CD4-positive, alpha-beta T cell treated with Interleukin-1 beta for 1 hour (primary cell): ENCODE measurements around the gene FAM47E.
"Not testable (repeated sequence)": the region's sequence is repeated elsewhere in the genome, so short reads cannot be mapped to it uniquely, and the experiment has no call there.

Experiments used
- DNase-seq, 2 donors: peaks; one replicate each; pipeline ENCODE4 v3.0.0-alpha.2; 2020 to 2022

Gene FAM47E

DNA sequence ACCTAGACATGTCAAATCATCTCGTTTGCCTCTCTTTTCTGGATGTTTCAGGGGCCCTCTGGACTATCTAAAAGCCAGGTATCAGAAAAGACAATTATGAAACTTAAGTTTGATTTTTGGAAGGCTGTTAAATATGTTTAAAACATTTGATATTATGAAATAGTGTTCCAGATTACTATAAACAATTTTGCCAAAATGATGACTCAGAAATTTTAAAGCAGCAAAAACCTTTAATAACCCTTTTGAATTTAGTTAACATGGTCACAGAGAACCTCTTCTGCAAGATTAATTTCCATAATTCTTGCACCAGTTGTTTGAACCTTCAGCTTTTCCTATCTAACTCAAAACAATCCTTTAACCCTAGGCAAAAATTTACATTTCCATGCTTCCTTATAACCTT lies 18.8 kb upstream of the FAM47E start:
- DNase-seq = no peak

DNA sequence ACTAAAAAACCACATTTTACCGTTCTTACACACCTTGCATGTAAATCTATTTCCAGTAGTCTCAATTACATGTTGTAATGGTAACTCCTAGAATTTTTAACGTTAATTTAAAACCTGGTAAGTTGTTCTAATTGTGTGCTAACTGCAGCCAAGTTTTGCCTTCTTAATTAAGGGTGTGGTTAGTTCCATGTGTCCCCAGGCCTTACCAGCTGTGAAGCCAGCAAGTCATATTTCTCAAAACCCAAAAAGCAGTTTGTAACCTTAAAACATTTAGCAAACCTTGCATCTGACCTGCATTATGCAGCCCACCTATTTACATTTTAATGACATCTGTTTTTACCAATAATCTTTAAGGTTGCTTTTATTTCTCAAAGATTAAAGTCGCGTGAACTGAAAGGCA lies 18.4 kb upstream of the FAM47E start:
- DNase-seq = no peak

- no peak for DNase-seq
Observed at GRCh38 chr4:76233529-76233928, 18.0 kb upstream of the FAM47E start.

DNA sequence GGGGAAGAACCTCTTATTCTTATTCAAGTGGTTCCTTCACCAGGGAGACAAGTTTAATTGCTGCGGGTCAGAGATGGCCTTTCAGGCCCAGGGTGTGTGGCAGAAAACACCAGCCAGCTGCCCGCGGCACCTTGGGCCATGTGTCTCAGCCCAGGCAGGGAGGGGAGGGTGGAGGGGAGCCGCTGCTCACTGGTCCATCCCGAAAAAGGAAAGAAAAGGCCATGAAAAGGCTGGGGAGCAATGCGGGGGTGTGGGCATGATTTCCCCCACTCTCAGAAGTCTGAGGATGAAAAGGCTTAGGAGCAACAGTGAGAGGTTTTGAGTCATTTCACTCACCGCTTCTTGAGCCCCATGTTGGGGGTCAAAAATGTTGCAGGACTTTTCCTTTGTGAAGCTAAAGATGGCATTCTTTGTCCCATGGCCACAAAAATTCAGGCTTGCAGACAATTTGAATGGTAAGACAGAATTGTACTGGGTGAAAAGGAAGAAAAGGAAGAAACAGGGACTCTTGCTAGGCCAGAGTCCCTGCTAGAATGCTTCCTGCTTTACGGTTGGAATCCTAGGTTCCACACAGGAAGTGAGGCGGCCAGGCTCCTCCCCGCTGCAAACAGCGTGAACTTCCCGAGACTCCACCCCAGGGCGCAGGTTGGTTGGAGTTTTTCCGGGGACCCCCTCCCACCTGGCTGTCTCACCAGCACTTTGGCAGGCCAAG lies 17.4 kb upstream of the FAM47E start:
- DNase-seq = no peak

DNA sequence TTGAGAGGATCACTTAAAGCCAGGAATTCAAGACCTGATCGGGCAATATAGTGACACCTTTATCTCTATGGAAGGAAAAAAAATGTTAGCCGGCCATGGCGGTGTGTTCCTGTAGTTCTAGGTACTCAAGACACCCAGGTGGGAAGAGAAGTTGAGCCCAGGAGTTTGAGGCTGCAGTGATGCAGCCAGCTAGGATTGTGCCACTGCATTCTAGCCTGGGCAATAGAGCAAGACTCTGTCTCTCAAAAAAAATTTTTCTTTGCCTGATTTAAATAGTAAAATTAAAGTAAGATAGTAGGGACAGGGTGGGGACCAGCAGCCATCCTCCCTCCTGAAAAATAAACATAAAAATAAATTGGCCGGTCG lies 16.9 kb upstream of the FAM47E start:
- DNase-seq = no peak

- DNase-seq = no peak
Observed at GRCh38 chr4:76235407-76235806, 16.1 kb upstream of the FAM47E start.

DNA sequence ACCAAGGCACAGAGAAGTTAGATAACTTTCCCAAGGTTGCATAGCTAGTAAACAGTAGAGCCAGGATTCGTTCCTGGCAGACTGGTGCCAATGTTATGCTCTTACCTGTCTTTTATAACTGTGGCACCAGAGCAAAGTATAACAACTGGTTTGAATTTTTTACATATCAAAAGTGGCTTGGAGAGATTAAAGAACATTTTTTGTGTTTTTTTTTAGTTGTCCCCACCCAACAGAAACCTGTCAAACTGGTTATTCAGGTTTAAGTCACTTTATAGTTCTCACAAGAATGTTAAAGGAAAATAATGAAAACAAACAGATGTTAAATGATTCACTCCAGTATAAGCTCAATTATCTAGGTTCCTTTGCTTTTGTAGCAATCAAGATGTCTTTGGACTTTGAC lies 15.6 kb upstream of the FAM47E start:
- no peak for DNase-seq

DNA sequence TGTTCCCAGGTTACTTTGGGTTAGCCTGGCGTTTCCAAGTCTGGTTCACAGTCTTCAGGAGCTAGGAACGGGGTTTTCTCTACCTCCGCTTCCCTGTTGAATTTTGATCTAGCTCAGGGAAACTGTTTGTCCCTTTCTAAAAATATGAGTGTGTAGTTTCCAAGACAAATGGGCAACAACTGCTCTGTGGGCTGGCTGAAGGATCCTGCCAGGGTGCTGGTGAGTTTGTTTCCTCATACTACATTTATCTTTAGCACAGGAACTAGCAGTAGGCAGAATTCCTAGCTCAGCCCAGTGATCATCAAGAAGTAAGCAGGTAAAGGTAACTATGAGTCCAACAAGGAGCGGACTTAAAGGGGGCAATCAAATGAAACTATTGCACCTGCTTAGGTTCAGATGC lies 13.3 kb upstream of the FAM47E start:
- no peak for DNase-seq

DNA sequence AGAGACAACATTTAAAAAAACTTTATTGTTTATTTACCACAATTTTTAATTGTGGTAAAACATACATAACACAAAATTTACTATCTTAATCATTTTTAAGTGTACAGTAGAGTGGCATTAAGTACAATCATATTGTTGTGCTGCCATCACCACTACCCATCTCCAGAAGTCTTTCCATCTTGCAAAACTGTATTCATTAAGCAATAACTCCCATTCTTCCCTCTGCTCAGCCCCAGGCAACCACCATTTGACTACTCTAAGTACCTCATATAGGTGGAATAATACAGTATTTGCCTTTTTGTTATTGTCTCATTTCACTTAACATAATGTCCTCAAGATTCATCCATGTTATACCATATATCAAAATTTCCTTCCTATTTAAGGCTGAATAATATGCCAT lies 12.8 kb upstream of the FAM47E start:
- no peak for DNase-seq

GRCh38 chr4:76240236-76240635 lies 11.3 kb upstream of the FAM47E start:
- DNase-seq = no peak

- not testable (repeated sequence) for DNase-seq
Observed at GRCh38 chr4:76243877-76244276, 7.6 kb upstream of the FAM47E start.

DNA sequence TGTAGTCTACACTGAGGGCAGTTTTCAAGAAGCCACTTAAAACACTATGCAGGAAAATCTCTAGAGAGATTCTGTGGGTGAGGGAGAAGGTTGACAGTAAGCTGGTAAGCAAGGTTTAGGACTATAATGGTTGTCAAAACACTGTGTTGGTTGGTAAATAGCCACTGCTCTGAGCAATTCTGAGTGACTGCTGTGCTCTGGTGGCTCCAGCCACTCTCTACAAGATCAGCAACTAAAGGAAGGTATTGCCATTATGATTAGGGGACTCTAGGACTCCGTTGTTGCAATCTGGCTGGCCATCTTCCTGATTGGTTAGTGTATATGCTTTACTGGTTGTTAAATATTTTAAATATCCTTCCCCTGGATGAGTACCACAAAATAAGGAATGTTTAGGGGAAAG lies 5.5 kb upstream of the FAM47E start:
- no peak for DNase-seq

GRCh38 chr4:76246852-76247251 lies 4.7 kb upstream of the FAM47E start:
- no peak for DNase-seq

GRCh38 chr4:76250962-76251361 lies 559 bp upstream of the FAM47E start:
- DNase-seq = no peak

- no peak for DNase-seq
Observed at GRCh38 chr4:76252271-76252653, 741 bp downstream of the FAM47E start.

DNA sequence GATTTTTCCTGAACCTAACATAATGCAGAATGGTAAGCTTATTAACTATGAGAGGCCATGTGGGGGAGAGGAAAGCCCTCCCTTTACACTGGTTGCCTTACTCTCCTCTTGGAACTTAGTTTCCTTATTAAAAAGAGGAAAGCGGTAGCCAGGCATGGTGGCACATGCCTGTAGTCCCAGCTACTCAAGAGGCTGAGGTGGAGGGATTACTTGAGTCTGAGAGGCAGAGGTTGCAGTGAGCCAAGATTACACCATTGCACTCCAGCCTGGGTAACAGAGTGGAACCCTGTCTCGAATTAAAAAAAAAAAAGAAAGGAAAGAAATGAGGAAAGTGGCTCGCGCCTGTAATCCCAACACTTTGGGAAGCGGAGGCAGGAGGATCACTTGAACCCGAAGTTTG lies 2.0 kb downstream of the FAM47E start:
- no peak for DNase-seq

GRCh38 chr4:76256032-76256431 lies 4.5 kb downstream of the FAM47E start:
- no peak for DNase-seq

DNA sequence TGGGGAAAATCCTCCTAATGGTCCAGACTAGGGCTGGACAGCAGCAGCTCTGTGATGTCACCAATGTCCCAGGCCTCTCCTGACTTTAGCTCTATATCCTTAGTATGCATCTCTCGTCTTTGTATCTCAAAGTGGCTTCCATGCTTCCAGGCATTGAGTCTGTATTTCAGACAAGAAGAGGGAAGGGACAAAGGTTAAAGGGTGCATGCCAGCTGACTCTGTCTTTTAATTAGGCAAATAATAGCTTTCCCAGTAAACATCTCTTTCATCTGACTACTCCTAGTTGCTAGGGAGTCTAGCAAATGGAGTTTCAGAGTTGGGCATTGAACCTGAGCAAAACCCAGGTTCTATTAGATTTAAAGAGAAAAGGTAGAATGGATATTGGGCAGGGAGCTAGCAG lies 5.4 kb downstream of the FAM47E start:
- no peak for DNase-seq

DNA sequence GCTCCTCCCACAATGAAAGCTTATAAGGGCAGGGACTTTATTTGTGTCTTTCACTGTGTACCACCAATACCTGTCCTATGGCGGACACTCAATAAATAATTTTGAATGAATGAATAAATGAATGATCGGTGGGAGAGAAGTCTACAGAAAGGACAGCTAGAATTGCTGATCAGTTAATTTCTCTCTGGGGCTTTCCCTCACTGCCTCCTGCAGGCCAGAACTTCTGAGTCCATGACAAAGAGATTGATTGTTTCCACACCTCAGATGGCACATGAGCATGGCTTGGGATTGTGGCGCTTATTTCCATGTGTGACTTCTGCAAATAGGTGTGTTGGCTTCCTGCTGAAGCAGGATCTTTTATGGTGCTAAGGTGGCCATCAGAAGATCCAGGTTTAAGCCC lies 6.3 kb downstream of the FAM47E start:
- DNase-seq = no peak

- DNase-seq = no peak
Observed at GRCh38 chr4:76260571-76260970, 9.1 kb downstream of the FAM47E start.

- DNase-seq = no peak
Observed at GRCh38 chr4:76265631-76266218, 14.2 kb downstream of the FAM47E start.

DNA sequence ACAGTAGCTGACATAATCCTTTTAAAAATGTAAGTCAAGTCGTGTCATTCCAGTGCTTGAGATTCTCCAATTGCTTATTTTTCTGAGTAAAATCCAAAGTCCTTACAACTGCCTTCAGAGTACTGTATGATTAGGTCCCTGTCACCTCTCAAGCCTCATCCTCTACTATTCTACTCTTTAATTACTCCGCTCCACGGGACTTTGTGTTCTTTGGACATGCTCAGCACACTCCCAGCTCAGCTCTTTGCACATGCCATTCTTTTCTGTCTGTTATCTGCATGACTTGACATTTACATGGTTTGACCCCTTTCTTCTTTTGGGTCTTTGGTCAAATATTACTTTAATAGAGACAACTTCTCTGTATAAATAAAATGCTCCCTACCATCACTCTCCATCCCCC lies 15.1 kb downstream of the FAM47E start:
- no peak for DNase-seq

- DNase-seq = no peak
Observed at GRCh38 chr4:76267811-76268210, 16.3 kb downstream of the FAM47E start.

- no peak for DNase-seq
Observed at GRCh38 chr4:76270244-76271175, 19.0 kb downstream of the FAM47E start.
